Parathyroid adenoma (tissue), 2 donors: Measurements from ENCODE around the gene FERD3L.

Experiments
- H2AFZ ChIP-seq: fragments of 300-600 bp; sonication (generic); one replicate; pipeline ENCODE4 v1.7.0; 2017; ENCODE audit warnings: antibody characterized with exemption, mild to moderate bottlenecking
- H3K27ac ChIP-seq: fragments of 300-600 bp; sonication (generic); one replicate; pipeline ENCODE4 v1.7.0; 2017
- H3K27me3 ChIP-seq: fragments of 300-600 bp; sonication (generic); one replicate; pipeline ENCODE4 v1.7.0; 2017; ENCODE audit warnings: low read length; ENCODE audit not compliant: control insufficient read depth, insufficient read depth
- H3K36me3 ChIP-seq: fragments of 300-600 bp; sonication (generic); one replicate; pipeline ENCODE4 v1.7.0; 2017; ENCODE audit warnings: low read length; ENCODE audit not compliant: control insufficient read depth, insufficient read depth
- H3K4me1 ChIP-seq: fragments of 300-600 bp; sonication (generic); one replicate; pipeline ENCODE4 v1.7.0; 2017; ENCODE audit warnings: control low read depth
- H3K4me2 ChIP-seq: fragments of 300-600 bp; sonication (generic); one replicate; pipeline ENCODE4 v1.7.0; 2017; ENCODE audit warnings: low read length
- H3K4me3 ChIP-seq: fragments of 300-600 bp; sonication (generic); one replicate; pipeline ENCODE4 v1.7.0; 2017; ENCODE audit warnings: low read depth, low read length
- H3K79me2 ChIP-seq: fragments of 300-600 bp; sonication (generic); one replicate; pipeline ENCODE4 v1.7.0; 2017; ENCODE audit warnings: control low read depth
- H3K9ac ChIP-seq: fragments of 300-600 bp; sonication (generic); one replicate; pipeline ENCODE4 v1.7.0; 2017; ENCODE audit warnings: mild to moderate bottlenecking
- H3K9me3 ChIP-seq: fragments of 300-600 bp; sonication (generic); one replicate; pipeline ENCODE4 v1.7.0; 2017; ENCODE audit warnings: low read length; ENCODE audit not compliant: control insufficient read depth
- CTCF ChIP-seq: fragments of 300-600 bp; sonication (generic); IDR thresholded peaks from one replicate; pipeline ENCODE4 v1.7.0; 2017; ENCODE audit warnings: antibody characterized with exemption, mild to moderate bottlenecking
- donor health status: primary hyperparathyroidism.

FERD3L gene

GRCh38 chr7:19113855-19114550 lies 31.2 kb downstream of the FERD3L start:
- Histone ChIP-seq H3K36me3 (no peaks in the 10 kb centered on the region), H3K27me3 (peaks cover 7% of the 10 kb centered on the region), H3K9ac (no peak overlapping the region), H3K27ac (no peak overlapping the region), H3K9me3 (no peaks in the 10 kb centered on the region), H3K4me3 (no peak overlapping the region), H3K4me2 (no peak overlapping the region), H3K4me1 (no peaks in the 10 kb centered on the region), H3K79me2 (no peaks in the 10 kb centered on the region), H2AFZ (no peak overlapping the region)
- TF ChIP-seq CTCF, result no peak

DNA sequence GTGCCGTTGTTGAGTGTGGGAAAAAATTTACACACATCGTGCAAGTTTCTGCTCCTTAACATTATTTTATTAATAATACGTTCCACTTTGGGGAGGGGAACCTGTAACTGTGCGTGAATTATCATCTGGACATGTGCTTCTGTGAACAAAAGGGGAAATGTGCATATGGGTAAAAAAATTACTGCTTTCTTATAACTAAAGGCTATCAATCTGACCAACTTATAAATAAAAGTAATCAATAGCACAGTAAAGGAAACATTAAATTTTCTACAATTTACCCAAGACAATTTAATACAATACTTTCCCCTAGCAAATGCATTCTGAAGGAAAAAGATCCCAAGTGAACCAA lies 32.2 kb downstream of the FERD3L start:
- no peaks in the 10 kb centered on the region for H3K9me3 ChIP-seq
- TF ChIP-seq CTCF, result no peak
- no peak overlapping the region for H3K4me3 ChIP-seq
- no peaks in the 10 kb centered on the region for H3K36me3 ChIP-seq
- peaks cover 10% of the 10 kb centered on the region for H3K27me3 ChIP-seq
- no peak overlapping the region for H3K9ac ChIP-seq
- no peak overlapping the region for H3K27ac ChIP-seq
- H3K4me2 ChIP-seq, result no peak overlapping the region
- H3K4me1 ChIP-seq, result no peaks in the 10 kb centered on the region
- no peak overlapping the region for H2AFZ ChIP-seq
- no peaks in the 10 kb centered on the region for H3K79me2 ChIP-seq

GRCh38 chr7:19112274-19113001 lies 32.8 kb downstream of the FERD3L start:
- H3K4me2 ChIP-seq, result no peak overlapping the region
- H3K4me1 ChIP-seq, result no peaks in the 10 kb centered on the region
- no peak overlapping the region for H3K4me3 ChIP-seq
- H3K9me3 ChIP-seq, result no peaks in the 10 kb centered on the region
- no peak for TF ChIP-seq CTCF
- no peak overlapping the region for H3K27ac ChIP-seq
- H3K36me3 ChIP-seq, result no peaks in the 10 kb centered on the region
- H3K27me3 ChIP-seq, result peaks cover 11% of the 10 kb centered on the region
- no peak overlapping the region for H3K9ac ChIP-seq
- H3K79me2 ChIP-seq, result no peaks in the 10 kb centered on the region
- no peak overlapping the region for H2AFZ ChIP-seq

DNA sequence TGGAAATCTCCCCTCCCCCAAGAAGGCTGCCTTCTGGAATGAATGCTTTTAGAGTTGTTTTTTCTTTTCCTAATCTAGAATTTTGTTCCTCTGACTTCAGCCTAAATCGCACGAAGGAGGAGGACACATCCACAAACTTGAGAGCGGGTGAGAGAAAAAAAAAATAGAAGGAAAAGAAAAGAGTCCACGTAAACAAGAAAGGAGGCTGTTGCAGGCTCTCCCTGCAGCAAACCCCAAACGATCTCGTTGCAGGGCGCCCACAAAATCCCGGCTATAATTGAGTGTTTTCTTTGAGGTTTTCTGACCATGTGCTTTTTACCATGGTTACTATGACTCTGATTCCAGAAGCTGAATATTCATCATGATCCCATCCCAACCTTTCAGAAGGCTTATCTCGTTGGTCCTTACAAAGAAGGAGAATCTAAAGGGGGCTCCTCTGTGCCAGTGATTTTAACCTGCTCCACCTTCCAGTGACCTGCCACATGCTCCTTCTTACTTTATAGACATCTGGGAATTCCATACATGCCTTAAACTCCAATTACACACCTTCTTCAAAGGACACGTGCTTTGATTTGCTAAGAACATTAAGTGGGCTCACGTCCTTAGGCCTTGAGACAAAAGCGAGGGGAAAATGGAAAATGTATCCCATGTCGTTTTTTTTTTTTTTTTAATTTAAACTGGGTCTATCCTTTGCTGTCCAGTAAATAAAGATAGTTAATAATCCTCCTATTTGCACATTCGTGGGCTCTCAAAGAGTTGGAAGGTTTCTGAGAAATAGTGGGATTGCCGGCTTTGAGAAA lies 33.5 kb downstream of the FERD3L start:
- peaks cover 12% of the 10 kb centered on the region for H3K27me3 ChIP-seq
- no peak overlapping the region for H3K27ac ChIP-seq
- no peak for TF ChIP-seq CTCF
- no peaks in the 10 kb centered on the region for H3K79me2 ChIP-seq
- no peaks in the 10 kb centered on the region for H3K9me3 ChIP-seq
- H2AFZ ChIP-seq, result no peak overlapping the region
- H3K4me1 ChIP-seq, result no peaks in the 10 kb centered on the region
- no peak overlapping the region for H3K4me3 ChIP-seq
- H3K4me2 ChIP-seq, result no peak overlapping the region
- no peak overlapping the region for H3K9ac ChIP-seq
- no peaks in the 10 kb centered on the region for H3K36me3 ChIP-seq
